GM19193 (cell line): ENCODE results near the gene HIPK1.
A peak's percentile ranks its signal among the peaks of the same experiment; 100 is the strongest.

Source experiments
- POLR2A ChIP-seq: IDR thresholded peaks from 4 replicates; pipeline ENCODE4 v1.6.1; 2011; ENCODE audit not compliant: insufficient read depth, insufficient read length; ENCODE audit errors: extremely low read depth

The HIPK1 gene

GRCh38 chr1:113928941-113929749 lies at the start of gene HIPK1:
Gene HIPK1, plus strand, starts transcription at chr1:113929324.
- peak; percentile 81 for TF ChIP-seq POLR2A

- no peak for TF ChIP-seq POLR2A
Observed at GRCh38 chr1:113879739-113880038, 49.4 kb upstream of the HIPK1 start.

GRCh38 chr1:113881661-113882060 lies 47.5 kb upstream of the HIPK1 start:
- no peak for TF ChIP-seq POLR2A

GRCh38 chr1:113886417-113887401 lies 42.4 kb upstream of the HIPK1 start:
- TF ChIP-seq POLR2A: no peak

- TF ChIP-seq POLR2A: no peak
Observed at GRCh38 chr1:113887402-113888175, 41.5 kb upstream of the HIPK1 start, which contains the start of gene BCL2L15. Gene BCL2L15, minus strand, starts transcription at chr1:113887581. Its CDS starts 206 bp downstream, at chr1:113887375.

GRCh38 chr1:113890816-113891215 lies 38.3 kb upstream of the HIPK1 start:
- TF ChIP-seq POLR2A: no peak

- no peak for TF ChIP-seq POLR2A
Observed at GRCh38 chr1:113891631-113892220, 37.4 kb upstream of the HIPK1 start.

- TF ChIP-seq POLR2A: no peak
Observed at GRCh38 chr1:113893267-113893666, 35.9 kb upstream of the HIPK1 start.

GRCh38 chr1:113895098-113895497 lies 34.0 kb upstream of the HIPK1 start:
- TF ChIP-seq POLR2A: no peak

GRCh38 chr1:113895961-113896360 lies 33.2 kb upstream of the HIPK1 start:
- no peak for TF ChIP-seq POLR2A

GRCh38 chr1:113898241-113898814 lies 30.8 kb upstream of the HIPK1 start:
- TF ChIP-seq POLR2A: no peak

GRCh38 chr1:113899111-113899510 lies 30.0 kb upstream of the HIPK1 start:
- no peak for TF ChIP-seq POLR2A

GRCh38 chr1:113901191-113901590 lies 27.9 kb upstream of the HIPK1 start:
- TF ChIP-seq POLR2A: no peak
